BE2C (cell line): ENCODE data around the gene SLC35F3.
"Not testable (repeated sequence)": the region's sequence is repeated elsewhere in the genome, so short reads cannot be mapped to it uniquely, and the experiment has no call there.

Experiments used
- DNase-seq: peaks from one replicate; pipeline ENCODE4 v3.0.0-alpha.2; 2020
- H3K27me3 ChIP-seq: fragments of 250-450 bp; sonication (Bioruptor Pico); 2 replicates; pipeline ENCODE4 v1.5.1; 2020; ENCODE audit warnings: mild to moderate bottlenecking
- H3K36me3 ChIP-seq: fragments of 250-450 bp; sonication (Bioruptor Pico); 2 replicates; pipeline ENCODE4 v1.5.1; 2020; ENCODE audit warnings: mild to moderate bottlenecking
- H3K4me1 ChIP-seq: fragments of 250-450 bp; sonication (Bioruptor Pico); 2 replicates; pipeline ENCODE4 v1.5.1; 2020
- H3K4me3 ChIP-seq: 2 replicates; pipeline ENCODE4 v1.5.1; 2011; ENCODE audit warnings: low read depth, low read length
- H3K9me3 ChIP-seq: fragments of 250-450 bp; sonication (Bioruptor Pico); 2 replicates; pipeline ENCODE4 v1.5.1; 2020
- CTCF ChIP-seq: IDR thresholded peaks from 2 replicates; pipeline ENCODE4 v1.5.1; 2012; ENCODE audit warnings: mild to moderate bottlenecking, low read depth, low read length

The SLC35F3 gene

GRCh38 chr1:233884461-233885151, 19.9 kb upstream of the SLC35F3 start:
- Histone ChIP-seq H3K9me3 (no peaks in the 10 kb centered on the region), H3K36me3 (no peaks in the 10 kb centered on the region), H3K4me3 (no peak overlapping the region), H3K27me3 (peaks cover 5% of the 10 kb centered on the region; the same call in 1 of the 2 replicates), H3K4me1 (no peaks in the 10 kb centered on the region)
- DNase-seq, result no peak
- no peak for TF ChIP-seq CTCF

GRCh38 chr1:233885196-233885920, 19.1 kb upstream of the SLC35F3 start:
- no peaks in the 10 kb centered on the region for H3K36me3 ChIP-seq
- no peak overlapping the region for H3K4me3 ChIP-seq
- no peaks in the 10 kb centered on the region for H3K9me3 ChIP-seq
- DNase-seq, result no peak
- peaks cover 5% of the 10 kb centered on the region; the same call in 1 of the 2 replicates for H3K27me3 ChIP-seq
- TF ChIP-seq CTCF, result no peak
- H3K4me1 ChIP-seq, result no peaks in the 10 kb centered on the region

- not testable (repeated sequence) for H3K4me3 ChIP-seq, DNase-seq, H3K27me3 ChIP-seq, H3K9me3 ChIP-seq, H3K36me3 ChIP-seq, H3K4me1 ChIP-seq
These were observed 13.3 kb upstream of the SLC35F3 start for GRCh38 chr1:233891151-233891550.

- TF ChIP-seq CTCF, result no peak
- no peaks in the 10 kb centered on the region for H3K36me3 ChIP-seq
- H3K27me3 ChIP-seq, result peaks cover 3% of the 10 kb centered on the region
- H3K9me3 ChIP-seq, result no peaks in the 10 kb centered on the region
- H3K4me3 ChIP-seq, result no peak overlapping the region
- DNase-seq, result no peak
- H3K4me1 ChIP-seq, result no peaks in the 10 kb centered on the region
These were observed 6.9 kb upstream of the SLC35F3 start for GRCh38 chr1:233897325-233898162.

GRCh38 chr1:233901495-233901894, 3.0 kb upstream of the SLC35F3 start:
- no peaks in the 10 kb centered on the region for H3K4me1 ChIP-seq
- TF ChIP-seq CTCF, result no peak
- no peaks in the 10 kb centered on the region for H3K9me3 ChIP-seq
- DNase-seq, result no peak
- H3K4me3 ChIP-seq, result no peak overlapping the region
- H3K27me3 ChIP-seq, result peaks cover 39% of the 10 kb centered on the region
- H3K36me3 ChIP-seq, result no peaks in the 10 kb centered on the region

GRCh38 chr1:233905416-233906051, 1.1 kb downstream of the SLC35F3 start:
- H3K27me3 ChIP-seq, result peaks cover 43% of the 10 kb centered on the region
- no peak for TF ChIP-seq CTCF
- no peaks in the 10 kb centered on the region for H3K36me3 ChIP-seq
- no peaks in the 10 kb centered on the region for H3K9me3 ChIP-seq
- no peaks in the 10 kb centered on the region for H3K4me1 ChIP-seq
- no peak for DNase-seq
- no peak overlapping the region for H3K4me3 ChIP-seq
